H1 (cell line): ENCODE data around the gene SPATA21. TPM values are rescaled to one million over a fixed set of nuclear protein-coding genes. Genes with fewer than 3 reads are reported as not detected.

Source experiments
- CTCF ChIA-PET: fragments of 300-600 bp; sonication (Branson Sonifier 250); formaldehyde crosslinking; loops from one replicate; lab custom pipeline; 2021; ENCODE audit not compliant: partially characterized antibody; lab: Charles Lee
- POLR2A ChIA-PET: fragments of 300-600 bp; sonication (Branson Sonifier 250); formaldehyde crosslinking; loops from one replicate; lab custom pipeline; 2021; ENCODE audit warnings: inconsistent platforms; ENCODE audit not compliant: partially characterized antibody; lab: Charles Lee
- DNase-seq, 2 experiments: peaks; one replicate each; pipeline versions ENCODE4 v3.0.0 to v3.0.0-alpha.2; 2010 to 2022; ENCODE audit warnings: low spot score in 2 of 2, low read depth in 1 of 2, mixed read lengths in 1 of 2
- FAIRE-seq: peaks from 2 replicates; lab custom pipeline; 2011; peaks lifted over from hg19 to GRCh38; lab: Jason Lieb, UNC
- H2AFZ ChIP-seq: 2 replicates; pipeline ENCODE4 v1.8.1; 2012; ENCODE audit warnings: low read length, inconsistent platforms
- H2AK5ac ChIP-seq: 2 replicates; pipeline ENCODE4 v1.6.1; 2013; ENCODE audit warnings: low read depth, low read length
- H2BK120ac ChIP-seq: replicated peaks from 2 replicates; pipeline ENCODE3; 2013; ENCODE audit warnings: low read depth, low read length, inconsistent platforms
- H2BK12ac ChIP-seq: 2 replicates; pipeline ENCODE4 v1.6.1; 2013; ENCODE audit warnings: low read depth, low read length
- H2BK15ac ChIP-seq: 2 replicates; pipeline ENCODE4 v1.6.1; 2013; ENCODE audit warnings: low read length
- H2BK20ac ChIP-seq: 2 replicates; pipeline ENCODE4 v1.6.1; 2013; ENCODE audit warnings: low read length
- H2BK5ac ChIP-seq: 2 replicates; pipeline ENCODE4 v1.6.1; 2013; ENCODE audit warnings: low read depth, low read length
- H3K14ac ChIP-seq: 2 replicates; pipeline ENCODE4 v1.6.1; 2013; ENCODE audit warnings: inconsistent platforms; ENCODE audit not compliant: insufficient read length
- H3K18ac ChIP-seq: 2 replicates; pipeline ENCODE4 v1.6.1; 2013; ENCODE audit warnings: low read length; ENCODE audit errors: extremely low read depth
- H3K23ac ChIP-seq: 2 replicates; pipeline ENCODE4 v1.6.1; 2013; ENCODE audit warnings: inconsistent platforms; ENCODE audit not compliant: insufficient read length
- H3K23me2 ChIP-seq: 2 replicates; pipeline ENCODE4 v1.6.1; 2013; ENCODE audit warnings: low read depth, low read length
- H3K27ac ChIP-seq: 2 replicates; pipeline ENCODE4 v1.6.1; 2011; ENCODE audit warnings: low read depth, low read length, inconsistent platforms
- H3K27me3 ChIP-seq, 4 experiments: replicated peaks in 1 of 4; 1 replicate in 1 of 4; 2 replicates in 3 of 4; pipeline versions ENCODE4 v1.6.1 to v1.8.1; 2011 to 2013; ENCODE audit warnings: low read length in 3 of 4, mild to moderate bottlenecking in 3 of 4, inconsistent platforms in 2 of 4, mixed read lengths in 2 of 4, moderate library complexity in 1 of 4; ENCODE audit not compliant: control insufficient read depth in 3 of 4, insufficient read depth in 3 of 4; ENCODE audit errors: extremely low read depth in 1 of 4
- H3K36me3 ChIP-seq, 4 experiments: 2 replicates each; pipeline versions ENCODE4 v1.6.1 to v1.8.1; 2011 to 2013; ENCODE audit warnings: mild to moderate bottlenecking in 4 of 4, low read length in 3 of 4, moderate library complexity in 2 of 4, control low read depth in 1 of 4, inconsistent platforms in 1 of 4; ENCODE audit not compliant: insufficient read depth in 4 of 4, control insufficient read depth in 2 of 4
- H3K4ac ChIP-seq: replicated peaks from 2 replicates; pipeline ENCODE3; 2013; ENCODE audit warnings: low read length, low read depth, mixed read lengths, inconsistent platforms; ENCODE audit not compliant: insufficient read length
- H3K4me1 ChIP-seq, 4 experiments: replicated peaks in 1 of 4; 1 replicate in 1 of 4; 2 replicates in 3 of 4; pipeline versions ENCODE4 v1.6.1 to v1.8.1; 2011 to 2013; ENCODE audit warnings: low read length in 3 of 4, inconsistent platforms in 2 of 4, mixed read lengths in 1 of 4; ENCODE audit not compliant: insufficient read depth in 4 of 4, control insufficient read depth in 3 of 4
- H3K4me2 ChIP-seq, 2 experiments: 2 replicates each; pipeline versions ENCODE4 v1.6.1 to v1.8.1; 2011 to 2013; ENCODE audit warnings: low read depth in 2 of 2, low read length in 2 of 2, control low read depth in 1 of 2, inconsistent platforms in 1 of 2, mild to moderate bottlenecking in 1 of 2; ENCODE audit not compliant: insufficient read depth in 1 of 2
- H3K4me3 ChIP-seq, 4 experiments: fragments of 200-600, 300-600 bp in 1 of 4; sonication (generic), shearing (Covaris generic), sonication (Bioruptor Twin) in 1 of 4; 2 replicates each; pipeline versions ENCODE4 v1.5.1 to v1.8.1; 2011 to 2016; ENCODE audit warnings: low read length in 4 of 4, low read depth in 3 of 4, control low read depth in 2 of 4, inconsistent platforms in 2 of 4, mild to moderate bottlenecking in 2 of 4, mixed read lengths in 1 of 4, moderate library complexity in 1 of 4; ENCODE audit not compliant: insufficient read depth in 2 of 4; ENCODE audit errors: extremely low read depth in 1 of 4
- H3K56ac ChIP-seq: replicated peaks from 2 replicates; pipeline ENCODE3; 2013; ENCODE audit warnings: low read depth, mild to moderate bottlenecking, mixed read lengths, low read length, inconsistent platforms; ENCODE audit not compliant: insufficient read length
- H3K79me1 ChIP-seq: 2 replicates; pipeline ENCODE4 v1.6.1; 2013; ENCODE audit warnings: low read depth, low read length, control low read depth
- H3K79me2 ChIP-seq, 2 experiments: 2 replicates each; pipeline versions ENCODE4 v1.6.1 to v1.8.1; 2012 to 2013; ENCODE audit warnings: low read length in 2 of 2, mild to moderate bottlenecking in 2 of 2, inconsistent platforms in 1 of 2; ENCODE audit not compliant: insufficient read depth in 2 of 2, control insufficient read depth in 1 of 2
- H3K9ac ChIP-seq, 4 experiments: replicated peaks in 1 of 4; 1 replicate in 1 of 4; 2 replicates in 3 of 4; pipeline versions ENCODE4 v1.6.1 to v1.8.1; 2011 to 2013; ENCODE audit warnings: low read depth in 3 of 4, low read length in 3 of 4, control low read depth in 2 of 4, mild to moderate bottlenecking in 2 of 4, moderate library complexity in 2 of 4, inconsistent platforms in 1 of 4; ENCODE audit errors: extremely low read depth in 1 of 4
- H3K9me3 ChIP-seq, 2 experiments: 2 replicates each; pipeline versions ENCODE4 v1.6.1 to v1.8.1; 2012 to 2013; ENCODE audit warnings: mild to moderate bottlenecking in 2 of 2, moderate library complexity in 2 of 2, control low read depth in 1 of 2, inconsistent platforms in 1 of 2, low read depth in 1 of 2, low read length in 1 of 2, mixed read lengths in 1 of 2; ENCODE audit not compliant: insufficient read depth in 2 of 2
- H4K20me1 ChIP-seq, 2 experiments: replicated peaks in 1 of 2; 2 replicates each; pipeline versions ENCODE3 to v1.8.1; 2011 to 2013; ENCODE audit warnings: inconsistent platforms in 2 of 2, low read length in 2 of 2, mild to moderate bottlenecking in 1 of 2; ENCODE audit not compliant: insufficient read depth in 2 of 2, control insufficient read depth in 1 of 2
- H4K5ac ChIP-seq: 2 replicates; pipeline ENCODE4 v1.6.1; 2013; ENCODE audit warnings: low read length, low read depth, mixed read lengths, inconsistent platforms; ENCODE audit not compliant: insufficient read length
- H4K8ac ChIP-seq: 2 replicates; pipeline ENCODE4 v1.8.0; 2013; ENCODE audit warnings: mild to moderate bottlenecking, moderate library complexity, low read length, inconsistent platforms; ENCODE audit not compliant: insufficient read depth; ENCODE audit errors: extremely low read depth
- H4K91ac ChIP-seq: replicated peaks from 2 replicates; pipeline ENCODE3; 2013; ENCODE audit warnings: low read length, mixed read lengths, inconsistent platforms; ENCODE audit not compliant: insufficient read length
- ASH2L ChIP-seq: fragments of 200-600, 300-600 bp; sonication (generic); IDR thresholded peaks from one replicate; pipeline ENCODE4 v1.7.1; 2017; ENCODE audit warnings: low read length
- EZH2 ChIP-seq: fragments of 200-600 bp; sonication (generic); IDR thresholded peaks from 2 replicates; pipeline ENCODE4 v1.7.1; 2012; ENCODE audit warnings: low read depth, mild to moderate bottlenecking, moderate library complexity, low read length, inconsistent platforms; ENCODE audit not compliant: severe bottlenecking
- FOSL1 ChIP-seq: IDR thresholded peaks from 2 replicates; pipeline ENCODE4 v1.6.1; 2011; ENCODE audit warnings: mild to moderate bottlenecking, low read depth, low read length, moderate library complexity; ENCODE audit not compliant: insufficient read depth
- KDM4A ChIP-seq: IDR thresholded peaks from one replicate; pipeline ENCODE4 v1.7.1; 2012; ENCODE audit warnings: low read depth, mild to moderate bottlenecking, moderate library complexity, low read length, inconsistent platforms; ENCODE audit not compliant: severe bottlenecking
- MAFK ChIP-seq: IDR thresholded peaks from 2 replicates; pipeline ENCODE4 v1.6.1; 2012; ENCODE audit warnings: low read depth, mild to moderate bottlenecking, improper control_type of control experiment, low read length
- SAP30 ChIP-seq: fragments of 300-600 bp; sonication (generic); IDR thresholded peaks from 2 replicates; pipeline ENCODE4 v1.7.1; 2012; ENCODE audit warnings: low read length, moderate library complexity, mild to moderate bottlenecking, inconsistent platforms; ENCODE audit not compliant: insufficient read depth, insufficient replicate concordance
- SP1 ChIP-seq: IDR thresholded peaks from 2 replicates; pipeline ENCODE4 v1.6.1; 2011; ENCODE audit warnings: low read depth, low read length
- TBP ChIP-seq: IDR thresholded peaks from 2 replicates; pipeline ENCODE4 v1.6.1; 2011; ENCODE audit warnings: low read depth, low read length, improper control_type of control experiment
- YY1 ChIP-seq: IDR thresholded peaks from 2 replicates; pipeline ENCODE4 v1.6.1; 2011; ENCODE audit warnings: low read depth, mild to moderate bottlenecking, low read length
- WGBS, 2 experiments: shearing (Covaris generic) in 1 of 2; methylation state at CpG; one replicate each; pipeline versions ENCODE4 v1.1.6 to v1.1.7; 2013 to 2015; ENCODE audit warnings: low lambda C conversion rate in 2 of 2, mixed read lengths in 2 of 2, inconsistent platforms in 1 of 2, low coverage in 1 of 2, missing lambda C conversion rate in 1 of 2; ENCODE audit not compliant: insufficient replicate concordance in 2 of 2, insufficient coverage in 1 of 2, insufficient read length in 1 of 2; ENCODE audit errors: extremely low coverage in 1 of 2, missing lambda C conversion rate in 1 of 2; 5-methylcytosine and 5-hydroxymethylcytosine counted together
- polyA plus RNA-seq, 7 experiments: library from polyadenylated mRNA; depleted of rRNA in 3 of 7; stranded (reverse) in 5 of 7; unstranded in 2 of 7; fragments of >200 nt in 5 of 7; fragments of 200-250 nt in 2 of 7; gene quantifications; 1 replicate in 5 of 7; 2 replicates in 1 of 7; 4 replicates in 1 of 7; pipeline versions ENCODE4 v1.2.1 to v1.2.3, GENCODE V29; 2011 to 2013; ENCODE audit warnings: missing spikeins in 2 of 7, mixed read lengths in 2 of 7
- total RNA-seq: library from RNA; stranded (reverse); fragmentation: NEBNext Ultra II Directional; extraction: Animal tissue kit (Norgen Biotek cat#: 25700); gene quantifications from 2 replicates; pipeline ENCODE4 v1.2.1, GENCODE V29; 2021

SPATA21 gene
- total and polyA plus RNA-seq, 2 of the 8 experiments (the other 6 are each of a cell fraction or from before 2014, with no cell fraction given): not detected

- Histone ChIP-seq H3K36me3 (peaks cover 0 to 5% (median 2%) of the 10 kb centered on the region in 4 experiments; a peak in 3 of 8 replicates), H3K9me3 (no peaks in the 10 kb centered on the region), H2BK15ac (no peak overlapping the region), H3K18ac (no peak overlapping the region), H3K23me2 (peaks cover 4% of the 10 kb centered on the region; the same call in 1 of the 2 replicates), H3K27me3 (peaks cover 0 to 4% (median 3%) of the 10 kb centered on the region in 4 experiments; a peak in 1 of 7 replicates), H3K4ac (no peak overlapping the region), H2AK5ac (no peak overlapping the region), H3K56ac (no peak overlapping the region), H3K4me1 (peaks cover 0 to 2% (median 0%) of the 10 kb centered on the region in 4 experiments; a peak in 3 of 7 replicates), H3K23ac (no peak overlapping the region), H2AFZ (no peak overlapping the region), H3K4me3 (no peak overlapping the region), H4K5ac (no peak overlapping the region), H2BK5ac (no peak overlapping the region), H3K14ac (no peak overlapping the region), H2BK12ac (no peak overlapping the region), H3K79me2 (no peaks in the 10 kb centered on the region), H3K79me1 (no peaks in the 10 kb centered on the region; the same call in 1 of the 2 replicates), H4K20me1 (peaks cover 8 to 18% of the 10 kb centered on the region in 2 experiments), H4K91ac (no peak overlapping the region), H2BK20ac (no peak overlapping the region), H3K4me2 (no peak overlapping the region), H2BK120ac (no peak overlapping the region), H3K9ac (no peak overlapping the region), H3K27ac (no peak overlapping the region), H4K8ac (no peak overlapping the region)
- ChIA-PET POLR2A (interaction anchor here (1.1 to 3.1 kb wide), 3 partner anchors 11 to 75 kb away, joined by 3 to 15 read pairs (median 3); partner anchors contain the start of gene RNU1-1), CTCF (interaction anchor here (0.6 to 2.6 kb wide), 9 partner anchors 8 to 373 kb away, joined by 3 to 13 read pairs (median 8); no protein-coding TSS in a partner anchor)
- no peak for FAIRE-seq
- 86% methylated on average over 2 of the region's 2 CpGs; no CpG with 5 or more reads in 1 of the 2 experiments for WGBS, 2 experiments
- DNase-seq: no peak
- no peak for TF ChIP-seq SAP30
- no peak for TF ChIP-seq TBP
- TF ChIP-seq EZH2: no peak
- TF ChIP-seq MAFK: no peak
- no peak for TF ChIP-seq SP1
- TF ChIP-seq FOSL1: no peak
- TF ChIP-seq YY1: no peak
- no peak for TF ChIP-seq ASH2L
- no peak for TF ChIP-seq KDM4A
These were observed 1.7 kb upstream of the SPATA21 start for GRCh38 chr1:16438924-16439323.
